GM18909 (cell line): ENCODE results near the gene NDUFS7.
A peak's percentile ranks its signal among the peaks of the same experiment; 100 is the strongest.

ENCODE experiments used
- ATAC-seq: cut with Tn5 transposase; IDR thresholded peaks from one replicate; pipeline ENCODE4 v1.9.1; 2021; ENCODE audit warnings: mild to moderate bottlenecking; ENCODE audit not compliant: unreplicated experiment, poor library complexity

The NDUFS7 gene

DNA sequence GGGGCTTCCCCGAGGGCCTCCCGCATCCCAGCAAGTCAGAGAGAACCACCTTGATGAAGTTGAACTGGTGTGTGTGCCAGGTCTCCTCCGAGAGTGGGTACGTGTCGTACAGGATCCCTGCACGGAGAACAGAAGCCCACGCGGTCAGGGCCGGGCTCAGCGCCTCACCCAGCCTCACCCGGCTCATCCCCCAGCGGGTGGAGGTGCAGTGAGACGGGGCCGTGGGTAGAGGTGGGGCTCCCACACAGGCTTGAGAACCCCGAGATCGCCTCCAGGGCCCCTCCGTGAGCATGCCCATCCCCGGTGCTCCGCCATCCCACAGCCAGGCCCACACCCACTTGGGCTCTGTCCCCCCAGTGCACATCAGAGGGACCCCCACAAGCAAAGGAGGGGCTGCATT, 15.4 kb downstream of the NDUFS7 start:
- no peak for ATAC-seq

DNA sequence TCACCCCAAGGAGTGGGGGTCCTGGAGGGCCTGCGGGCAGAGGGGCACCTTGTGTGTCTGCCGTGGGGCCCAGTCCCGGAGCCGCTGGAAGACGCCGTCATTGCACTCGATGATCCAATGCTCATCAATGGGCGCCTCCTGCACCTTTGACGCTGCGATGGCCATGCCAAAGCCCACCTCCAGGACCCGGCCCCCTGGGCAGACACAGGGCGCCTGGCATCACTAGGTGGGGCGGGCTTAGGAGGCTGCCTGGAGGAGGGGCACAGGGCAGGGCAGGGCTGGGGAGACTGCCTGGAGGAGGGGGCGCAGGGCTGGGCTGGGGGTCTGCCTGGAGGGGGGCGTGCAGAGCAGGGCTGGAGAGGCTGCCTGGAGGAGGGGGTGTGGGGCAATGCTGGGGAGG, 16.0 kb downstream of the NDUFS7 start:
- no peak for ATAC-seq

DNA sequence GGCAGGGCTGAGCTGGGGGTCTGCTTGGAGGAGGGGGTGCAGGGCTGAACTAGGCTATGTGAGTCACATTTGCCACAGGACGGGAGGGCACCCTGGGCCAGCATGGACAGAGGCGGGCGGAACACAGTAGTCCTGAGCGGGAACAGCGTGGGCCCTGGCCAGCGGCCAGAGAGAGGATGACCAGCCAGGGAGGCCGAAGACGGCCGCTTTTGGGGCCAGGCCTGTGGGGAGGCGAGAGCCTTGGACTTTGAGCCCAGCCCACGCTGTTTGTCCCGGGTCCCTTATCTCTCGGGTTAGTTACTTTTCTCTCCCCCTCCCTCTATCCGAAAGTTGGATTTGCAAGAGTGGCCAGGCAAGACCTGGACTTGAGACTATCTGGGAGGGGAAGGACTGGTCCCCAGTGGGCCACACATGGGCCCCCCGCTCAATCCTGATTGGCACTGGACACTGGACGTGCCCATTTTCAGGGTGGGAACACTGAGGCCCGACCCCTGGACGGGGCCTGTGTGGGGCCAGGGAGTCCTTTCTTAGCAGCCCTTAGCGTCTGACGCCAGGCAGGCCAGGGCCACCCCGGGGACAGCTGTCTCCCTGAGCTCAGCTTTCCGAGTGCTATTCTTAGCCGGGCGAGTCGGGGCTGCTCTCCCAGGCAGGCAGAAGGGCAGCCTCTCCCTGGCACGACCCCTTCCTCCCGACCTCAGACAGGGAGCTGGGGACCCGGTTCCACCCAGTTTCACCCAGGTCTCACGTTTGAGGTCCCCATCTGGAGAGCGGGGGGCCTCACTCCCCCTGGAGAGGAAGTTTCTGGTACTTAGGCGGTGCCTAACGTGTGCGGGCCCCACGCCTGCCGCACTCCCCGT, 16.8 kb downstream of the NDUFS7 start:
- ATAC-seq: no peak

DNA sequence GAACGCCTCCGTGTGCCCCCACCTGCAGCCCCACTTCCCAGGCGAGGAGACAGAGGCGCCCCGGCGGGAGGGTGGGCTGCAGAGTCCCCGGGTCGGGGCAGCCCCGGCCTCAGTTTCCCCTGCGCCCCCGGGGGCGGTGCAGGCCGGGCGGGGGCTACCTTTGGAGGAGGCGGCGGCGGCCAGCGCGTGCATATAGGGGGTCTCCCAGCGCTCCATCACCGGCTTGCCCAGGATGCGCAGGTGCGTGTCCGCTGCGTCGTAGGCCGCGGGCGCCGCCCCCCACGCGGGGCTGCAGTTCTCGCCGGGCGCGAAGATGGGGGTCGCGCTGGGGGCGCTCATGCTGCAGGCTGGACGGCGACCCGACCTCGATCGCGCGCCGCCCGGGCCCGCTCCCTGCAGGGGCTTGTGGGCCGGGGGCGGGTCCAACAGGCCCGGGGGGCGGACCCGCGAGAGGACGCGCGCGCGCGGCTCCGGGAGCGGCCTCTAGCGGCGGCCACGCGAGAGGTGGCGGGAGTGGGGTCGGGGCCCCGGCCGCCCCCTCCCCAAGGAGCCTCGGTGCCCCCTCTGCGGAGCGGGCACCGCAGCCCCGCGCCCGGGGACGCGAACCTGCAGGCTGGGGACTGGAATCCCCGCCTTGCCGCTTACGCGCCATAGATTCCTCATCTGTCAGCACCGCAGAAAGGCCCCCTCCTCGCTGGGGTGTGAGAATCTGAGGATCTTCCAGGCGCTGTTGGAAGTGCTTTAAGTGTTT, 17.6 kb downstream of the NDUFS7 start, which contains the start of gene GAMT:
Gene GAMT, minus strand, starts transcription at position 405 of the 751 bp plus-strand sequence. Its CDS starts 66 bp downstream, at position 339.
- ATAC-seq: no peak

DNA sequence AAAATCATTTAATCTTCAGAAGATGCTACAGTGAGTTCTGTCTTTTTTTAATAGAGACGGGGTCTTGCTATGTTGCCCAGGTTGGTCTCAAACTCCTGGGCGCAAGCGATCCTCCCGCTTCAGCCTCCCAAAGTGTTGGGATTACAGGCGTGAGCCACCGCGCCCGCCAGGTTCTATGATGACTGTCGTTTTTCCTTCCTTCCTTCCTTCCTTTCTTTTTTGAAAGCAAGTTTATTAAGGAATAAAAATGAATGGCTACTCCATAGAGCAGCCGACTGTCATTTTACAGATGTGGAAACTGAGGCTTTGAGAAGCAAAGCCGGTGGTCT, 18.1 kb downstream of the NDUFS7 start:
- no peak for ATAC-seq

DNA sequence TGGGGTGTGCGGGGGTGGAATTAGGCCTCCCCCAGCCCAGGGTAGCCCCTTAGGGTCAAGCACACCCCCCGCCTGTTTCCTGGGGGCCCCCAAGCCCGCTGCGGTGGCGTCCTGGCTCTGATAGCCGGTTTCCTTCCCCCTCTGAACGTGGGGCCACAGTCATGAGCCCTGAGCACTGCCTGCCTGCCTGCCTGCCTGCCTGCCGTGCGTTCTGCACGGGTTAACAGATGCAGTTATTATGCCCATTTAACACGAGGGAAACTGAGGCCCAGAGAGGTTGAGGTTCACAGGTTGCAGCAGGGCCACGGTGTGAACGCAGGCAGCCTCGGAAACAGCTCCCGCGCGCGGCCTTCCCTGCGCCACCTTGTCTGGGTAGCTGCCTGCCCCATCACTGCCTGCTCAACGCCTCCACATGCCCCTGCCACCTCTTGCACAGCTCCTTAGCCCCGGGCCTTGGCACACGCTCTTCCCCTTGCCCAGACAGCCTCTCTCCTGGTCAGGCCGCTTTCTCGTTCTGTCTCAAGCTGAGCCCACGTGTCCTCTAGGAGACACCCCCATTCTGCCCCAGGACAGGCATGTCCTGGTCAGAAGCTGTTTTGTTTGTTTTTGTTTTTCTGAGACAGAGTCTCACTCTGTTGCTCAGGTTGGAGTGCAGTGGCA, 18.8 kb downstream of the NDUFS7 start:
- ATAC-seq: no peak

DNA sequence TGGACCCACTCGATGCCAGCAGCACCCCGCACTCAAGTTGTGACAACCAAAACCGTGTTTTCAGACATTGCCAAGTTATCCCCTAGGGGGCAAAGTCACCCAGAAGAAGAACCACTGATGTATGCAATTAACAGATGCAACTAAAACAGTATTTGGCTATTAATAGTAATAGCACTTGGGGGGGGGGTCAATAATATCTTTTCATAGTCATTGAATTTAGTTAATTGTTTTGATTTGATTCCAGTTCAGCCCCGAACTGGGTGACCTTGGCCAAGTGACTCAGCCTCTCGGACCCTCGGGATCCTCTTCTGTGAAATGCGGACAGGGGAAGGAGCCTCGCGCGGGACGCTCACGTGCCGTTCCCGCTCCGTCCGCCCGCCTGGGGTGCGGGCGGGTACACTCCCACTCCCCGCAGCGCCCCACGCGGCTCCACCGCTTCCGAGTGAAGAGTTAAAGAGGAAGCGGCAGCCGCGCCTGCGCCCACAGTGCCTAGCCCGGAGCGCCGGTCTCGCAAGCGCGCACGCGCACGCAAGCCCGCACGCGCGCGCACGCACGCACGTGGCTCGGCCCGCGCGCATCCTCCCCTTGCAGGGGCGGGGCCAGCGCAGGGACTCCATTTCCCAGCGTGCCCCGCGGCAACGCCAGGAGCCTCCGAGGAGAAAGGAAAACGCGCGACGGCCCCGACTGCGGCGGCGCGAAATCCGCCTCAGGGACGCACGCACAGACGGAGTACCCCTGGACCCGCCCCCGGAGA, 23.2 kb downstream of the NDUFS7 start:
- ATAC-seq: peak; percentile 79

DNA sequence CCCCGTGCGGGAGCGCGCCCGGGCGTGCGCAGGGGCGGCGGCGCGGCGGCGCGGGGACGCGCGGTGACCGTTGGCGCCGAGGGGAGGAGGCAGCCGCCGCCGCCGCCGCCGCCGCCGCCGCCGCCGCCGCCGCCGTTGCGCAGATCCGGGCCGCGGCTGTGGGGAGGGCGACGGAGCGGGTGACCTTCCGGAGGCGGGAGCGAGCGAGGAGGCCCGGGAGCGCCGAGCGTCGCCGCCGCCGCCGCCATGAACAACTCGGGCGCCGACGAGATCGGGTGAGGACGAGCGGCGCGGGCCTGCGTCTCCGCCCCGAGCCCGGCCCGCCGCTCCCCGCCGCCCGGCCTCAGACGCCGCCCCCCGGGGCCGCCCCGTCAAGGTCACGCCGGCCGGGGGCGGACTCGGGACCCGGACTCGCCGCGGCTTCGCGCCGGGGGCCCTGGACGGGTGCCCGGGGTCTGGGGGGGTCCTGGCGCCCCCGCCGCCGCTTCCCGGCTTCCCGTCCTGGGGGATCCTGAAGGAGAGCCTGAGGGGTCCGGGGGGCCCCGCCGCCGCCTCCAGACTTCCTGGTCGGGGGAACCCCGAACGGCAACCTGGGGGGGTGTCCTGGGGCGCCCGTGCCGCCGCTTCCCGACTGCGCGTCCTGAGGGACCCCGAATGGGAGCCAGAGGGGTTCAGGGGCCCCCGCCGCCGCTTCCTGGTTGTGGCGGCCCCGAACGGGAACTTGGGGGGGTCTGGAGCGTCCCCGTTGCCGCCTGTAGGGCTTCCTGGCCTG, 24.0 kb downstream of the NDUFS7 start, which contains the start of gene DAZAP1:
Gene DAZAP1, plus strand, starts transcription at position 59 of the 772 bp plus-strand sequence. Its CDS starts 188 bp downstream, at position 247.
- peak; percentile 24 for ATAC-seq

DNA sequence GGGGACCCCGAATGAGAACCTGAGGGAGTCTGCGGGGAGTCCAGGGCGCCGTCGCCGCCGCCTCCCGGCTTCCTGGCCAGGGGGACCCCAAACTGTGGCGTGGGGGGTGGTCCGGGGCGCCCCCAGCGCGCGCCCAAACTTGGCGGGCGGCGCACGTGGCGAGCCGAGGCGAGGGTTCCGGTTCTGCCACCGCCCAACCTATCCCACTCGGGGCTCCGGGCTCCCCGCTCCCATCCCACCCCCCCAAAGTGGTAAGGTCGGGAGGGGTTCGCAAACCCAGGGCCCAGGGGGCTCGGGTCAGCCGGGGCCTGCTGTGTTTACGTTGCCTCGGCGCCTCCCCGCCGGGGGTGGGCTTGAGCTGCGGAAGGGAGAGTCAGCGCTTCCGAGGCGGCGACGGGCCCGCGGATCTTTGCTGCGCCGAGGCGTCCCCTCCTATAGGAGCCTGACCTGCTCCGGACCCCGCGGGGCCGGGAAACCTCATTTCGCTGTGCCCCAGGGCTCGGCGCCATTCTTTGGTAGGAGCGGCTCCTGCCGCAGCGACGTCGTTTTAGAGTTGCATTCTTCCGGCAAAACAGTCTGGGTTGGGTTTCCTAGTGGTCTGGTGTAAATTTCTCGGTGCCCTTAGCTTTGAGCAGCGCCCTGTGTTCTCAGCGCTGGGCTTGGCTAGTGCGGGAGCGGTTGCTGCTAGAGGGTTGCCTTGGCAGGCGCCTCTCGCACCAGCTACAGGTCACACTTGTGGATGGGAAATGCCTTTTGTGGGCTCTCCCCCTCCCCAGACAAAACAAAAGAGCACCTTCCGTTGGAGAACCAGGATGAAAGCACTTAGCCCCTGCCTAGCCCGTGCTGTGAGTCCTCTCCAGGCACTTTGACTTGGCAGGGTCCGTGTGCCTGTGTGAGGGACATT, 24.8 kb downstream of the NDUFS7 start:
- no peak for ATAC-seq

DNA sequence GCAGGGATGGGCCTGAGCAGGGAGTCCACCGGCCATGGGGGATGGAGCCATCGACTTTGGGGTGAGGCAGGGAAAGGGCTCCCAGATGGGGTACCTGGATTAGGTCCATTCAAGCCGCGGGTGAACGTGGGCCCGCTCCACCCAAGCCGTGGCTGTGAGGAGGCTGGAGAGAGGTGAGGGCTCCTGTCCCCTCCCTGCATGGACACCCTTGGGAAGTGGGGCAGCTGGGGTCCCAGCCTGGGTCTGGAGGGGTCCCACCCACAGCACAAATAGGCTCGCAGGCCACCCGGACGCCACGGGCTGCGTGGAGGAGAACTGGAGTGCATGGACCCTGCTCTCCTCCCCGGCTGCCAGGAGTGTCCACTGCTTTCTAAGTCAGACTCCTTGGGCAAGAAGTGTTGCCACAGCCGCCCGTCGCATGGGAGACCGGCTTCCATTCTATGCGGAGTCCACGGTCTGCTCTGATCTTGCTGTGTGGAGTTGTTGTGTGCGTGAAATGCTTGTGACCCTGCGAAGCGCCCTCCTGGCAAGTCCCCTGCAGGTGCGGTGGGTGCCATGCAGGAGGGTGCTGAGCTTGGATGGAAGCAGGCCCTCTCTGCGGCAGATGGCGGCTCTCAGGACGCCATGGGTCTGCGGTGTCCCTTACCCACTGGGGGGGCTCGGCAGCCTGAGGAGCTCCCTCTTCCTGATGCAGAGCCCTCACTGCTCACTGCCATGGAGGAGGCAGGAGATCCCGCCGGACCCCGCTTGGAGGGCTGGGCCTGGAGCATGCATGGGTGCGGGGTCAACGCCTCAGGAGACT, 25.7 kb downstream of the NDUFS7 start:
- no peak for ATAC-seq

DNA sequence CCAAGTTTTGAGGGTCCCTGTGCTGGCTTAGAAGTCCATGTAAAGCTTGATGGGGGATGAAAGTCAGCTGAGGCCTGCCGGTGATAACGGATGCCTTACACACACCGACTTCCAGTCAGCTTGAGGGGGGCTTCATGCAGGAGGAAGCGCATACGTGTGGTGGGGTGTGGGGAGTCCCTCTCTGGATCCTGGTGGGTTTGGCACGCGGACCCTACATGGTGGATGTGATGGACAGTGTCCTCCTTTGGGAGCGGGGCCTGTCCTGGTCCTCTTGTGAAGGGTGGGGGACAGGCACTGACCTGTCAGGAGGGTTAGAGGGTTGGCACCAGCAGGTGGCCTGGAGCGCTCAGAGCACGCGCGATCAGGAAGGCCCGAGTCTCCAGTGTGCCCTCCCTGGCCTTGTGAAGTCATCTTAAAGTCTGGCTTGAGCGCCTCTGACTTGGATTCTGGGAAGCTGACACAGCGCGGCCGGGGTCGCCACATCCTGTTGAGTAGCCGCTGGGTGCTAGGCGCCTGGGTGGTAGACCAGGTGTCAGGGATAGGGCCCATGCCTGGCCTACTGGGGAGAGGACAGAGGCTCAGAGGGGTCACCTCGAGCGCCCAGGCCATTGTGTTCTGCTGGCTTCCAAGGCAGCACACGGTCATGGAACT, 26.6 kb downstream of the NDUFS7 start:
- no peak for ATAC-seq

DNA sequence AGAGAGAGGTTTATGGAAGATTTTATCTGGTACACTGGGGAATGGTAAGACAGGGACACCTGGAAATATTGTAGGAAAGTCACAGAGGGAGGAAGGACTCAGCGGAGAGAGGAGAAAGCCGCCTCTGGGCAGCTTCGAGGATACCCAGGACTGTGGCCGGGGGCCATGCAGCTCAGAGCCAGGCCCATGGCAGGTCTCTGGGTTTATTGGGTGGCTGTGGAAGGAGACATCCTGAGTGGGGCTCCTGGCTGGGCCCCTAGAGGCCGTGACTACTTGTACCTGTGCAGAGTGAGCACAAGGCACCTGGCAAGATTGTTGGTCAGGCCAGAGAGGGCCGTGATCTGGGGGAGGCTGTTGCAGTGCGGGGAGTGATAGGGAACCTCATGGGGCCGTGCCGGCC, 27.1 kb downstream of the NDUFS7 start:
- ATAC-seq: no peak

DNA sequence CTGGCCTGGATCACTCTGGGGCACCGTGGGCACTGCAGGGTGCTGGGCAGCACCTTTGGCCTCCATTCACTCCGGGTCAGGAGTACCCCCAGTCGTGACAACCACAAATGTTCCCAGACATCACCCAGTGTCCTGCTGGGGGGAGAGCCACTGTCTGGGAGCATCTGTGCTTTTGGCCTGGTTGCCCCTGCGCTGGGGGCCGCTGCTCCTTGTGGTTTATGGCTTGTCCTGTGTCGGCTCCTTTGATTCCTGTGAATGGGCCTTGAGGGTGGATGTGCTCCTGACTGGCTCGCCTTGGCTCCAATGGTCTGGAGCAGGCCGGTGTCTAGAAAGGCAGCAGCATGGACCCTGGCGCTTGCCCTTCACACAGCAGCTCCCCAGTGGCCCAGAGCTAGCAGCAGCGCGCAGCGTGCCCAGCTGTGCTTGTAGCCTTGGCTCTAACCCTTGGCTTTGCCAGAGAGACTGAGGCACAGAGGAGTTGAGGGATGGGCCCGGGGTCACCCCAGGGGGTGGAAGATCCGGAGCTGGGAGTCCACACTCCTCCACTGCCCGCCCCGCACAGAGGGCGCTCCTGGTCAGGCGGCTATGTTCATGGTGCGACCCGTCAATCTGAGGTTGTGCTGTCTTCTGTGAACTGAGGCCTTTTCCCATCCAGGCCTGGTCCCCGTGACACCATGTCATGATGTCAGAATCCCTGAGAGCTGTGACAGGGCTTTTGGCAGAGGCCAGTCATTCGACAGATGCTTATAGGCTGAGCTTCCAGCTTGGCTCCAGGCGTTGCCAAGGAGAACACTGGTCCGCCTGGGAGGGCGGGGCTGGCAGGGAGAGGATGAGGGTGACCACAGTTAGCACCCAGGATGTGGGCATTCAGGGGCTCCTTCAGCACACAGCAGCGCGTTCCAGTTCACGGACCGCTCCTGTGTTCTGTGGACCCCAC, 27.8 kb downstream of the NDUFS7 start:
- no peak for ATAC-seq

DNA sequence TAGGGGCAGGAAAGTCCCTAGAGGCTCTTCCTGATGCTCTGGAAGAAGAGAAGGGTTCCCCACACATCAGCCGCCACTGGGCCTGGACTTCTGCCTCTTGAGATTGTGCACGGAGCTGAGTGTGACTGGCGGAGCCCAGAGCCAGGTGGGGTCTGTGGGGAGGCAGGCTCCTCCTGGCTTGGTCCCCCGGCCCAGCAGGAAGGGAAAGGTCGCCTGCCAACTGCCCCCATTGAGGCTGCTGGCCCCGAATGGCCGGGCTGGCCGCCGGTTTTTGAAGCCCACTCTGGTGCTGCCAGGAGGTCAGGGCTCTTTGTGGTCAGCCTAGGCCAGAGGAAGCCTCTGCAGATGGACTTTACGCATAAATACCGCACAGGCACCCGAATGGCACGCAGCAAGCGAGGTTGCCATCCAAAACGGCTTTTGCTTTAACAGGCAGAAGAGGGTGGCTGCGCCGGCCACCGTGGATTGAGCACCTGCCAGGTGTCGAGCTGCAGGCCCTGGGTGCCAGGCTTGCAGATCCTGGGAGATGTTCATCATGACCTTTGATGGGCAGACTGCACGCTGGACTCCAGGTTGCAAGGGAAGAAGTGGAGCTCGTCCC, 28.7 kb downstream of the NDUFS7 start:
- no peak for ATAC-seq

DNA sequence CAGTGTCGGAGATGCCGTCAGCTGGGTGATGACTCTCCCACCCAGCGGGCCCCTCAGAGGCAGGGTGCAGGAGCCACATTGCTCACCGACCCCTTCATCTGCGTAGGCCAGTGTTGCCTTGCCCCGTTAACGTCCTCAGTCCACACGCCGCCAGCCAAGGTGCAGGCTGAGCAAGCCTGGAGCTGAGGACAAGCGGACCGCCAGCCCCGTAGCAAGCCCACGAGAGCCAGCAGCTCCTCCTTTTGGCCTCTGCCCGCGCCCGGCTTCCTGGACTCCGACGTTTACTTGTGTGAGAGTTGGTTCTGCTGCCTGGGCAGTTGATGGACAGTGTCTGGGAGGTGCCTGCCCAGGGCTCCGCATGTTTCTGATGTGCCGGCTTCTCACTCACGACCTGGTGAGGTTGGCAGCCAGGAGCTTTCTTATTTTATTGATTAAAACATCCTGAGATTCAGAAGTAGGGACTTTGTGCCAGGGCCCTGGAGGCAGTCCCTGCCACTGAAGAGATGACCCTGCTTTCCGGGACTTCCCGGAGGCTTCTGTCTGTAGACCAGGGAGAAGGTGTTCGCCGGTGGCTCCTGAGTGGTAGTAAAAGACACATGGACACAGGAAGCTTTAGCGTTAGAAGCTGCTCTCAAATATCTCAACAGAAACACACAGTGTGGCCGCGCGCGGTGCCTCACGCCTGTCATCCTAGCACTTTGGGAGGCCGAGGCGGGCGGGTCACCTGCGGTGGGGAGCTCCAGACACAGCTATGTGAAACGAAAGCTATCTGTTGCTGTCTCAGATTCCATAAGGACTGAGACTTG, 29.5 kb downstream of the NDUFS7 start:
- no peak for ATAC-seq
